ENCODE results near the gene LEKR1. TPM values are rescaled to one million over a fixed set of nuclear protein-coding genes. Genes with fewer than 3 reads are reported as not detected.

The LEKR1 gene
- total RNA-seq, 2 donors from 2014 or later: 0.91 to 0.93 TPM

DNA sequence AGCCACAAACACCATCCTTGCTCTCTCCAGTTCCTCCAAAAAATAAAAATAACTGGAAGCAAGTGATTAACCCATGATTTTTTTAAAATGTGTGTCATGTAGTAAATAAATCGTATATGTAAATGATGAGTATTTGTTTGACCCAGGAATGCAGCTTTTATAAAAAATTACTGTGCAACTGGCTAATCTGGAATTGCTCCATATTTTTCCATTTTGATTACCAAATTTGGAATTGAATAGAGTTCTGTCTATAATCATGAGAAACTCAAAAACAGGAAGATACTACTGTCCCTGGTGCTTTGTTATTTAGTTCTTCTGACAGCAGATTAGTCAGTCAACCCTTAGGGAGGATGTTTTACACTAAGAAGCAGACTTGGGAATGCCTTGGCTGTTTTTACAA lies 217.6 kb downstream of the LEKR1 start:
- no peaks in the 10 kb centered on the region for H3K9me3 Mint-ChIP-seq
- no peak overlapping the region for H3K4me3 Mint-ChIP-seq
- H3K36me3 Mint-ChIP-seq (ENCODE audit: low read depth): no peaks in the 10 kb centered on the region
- H3K27me3 Mint-ChIP-seq: peaks cover 3% of the 10 kb centered on the region
- H3K27ac Mint-ChIP-seq: no peak overlapping the region
- no peak for ATAC-seq (replicated peaks)
- no peaks in the 10 kb centered on the region for H3K4me1 Mint-ChIP-seq

DNA sequence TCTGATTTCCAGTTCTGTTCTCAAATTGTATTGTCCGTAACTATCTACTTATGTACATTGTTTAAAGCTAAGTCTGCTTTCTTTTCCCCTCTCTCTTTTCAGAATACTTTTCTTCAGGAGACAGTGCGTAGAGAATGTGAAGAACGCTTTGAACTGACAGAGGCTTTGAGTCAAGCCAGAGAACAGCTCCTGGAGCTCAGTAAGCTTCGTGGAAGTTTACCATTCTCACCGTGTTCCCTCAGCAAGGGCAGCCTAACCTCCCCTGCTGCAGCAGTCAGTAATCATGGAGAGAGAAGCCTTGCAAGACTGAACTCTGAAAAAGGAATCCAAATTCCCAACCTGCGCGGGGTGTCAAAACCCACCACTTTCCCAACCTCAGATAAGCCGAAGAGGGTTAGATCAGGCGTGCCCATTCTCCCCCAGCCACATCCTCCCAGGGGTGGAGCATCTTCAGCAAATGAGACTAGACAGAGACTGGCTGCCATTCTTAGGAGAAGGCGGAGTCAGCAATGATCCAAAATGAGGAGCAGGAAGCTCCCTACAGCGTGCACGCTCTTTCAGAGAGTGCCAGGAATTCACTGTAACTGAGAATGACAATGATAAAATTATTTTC lies 219.2 kb downstream of the LEKR1 start:
- Mint-ChIP-seq H3K4me1 (no peaks in the 10 kb centered on the region), H3K36me3 (ENCODE audit: low read depth) (no peaks in the 10 kb centered on the region), H3K27ac (no peak overlapping the region), H3K9me3 (no peaks in the 10 kb centered on the region), H3K27me3 (peaks cover 9% of the 10 kb centered on the region), H3K4me3 (no peak overlapping the region)
- no peak for ATAC-seq (replicated peaks)

DNA sequence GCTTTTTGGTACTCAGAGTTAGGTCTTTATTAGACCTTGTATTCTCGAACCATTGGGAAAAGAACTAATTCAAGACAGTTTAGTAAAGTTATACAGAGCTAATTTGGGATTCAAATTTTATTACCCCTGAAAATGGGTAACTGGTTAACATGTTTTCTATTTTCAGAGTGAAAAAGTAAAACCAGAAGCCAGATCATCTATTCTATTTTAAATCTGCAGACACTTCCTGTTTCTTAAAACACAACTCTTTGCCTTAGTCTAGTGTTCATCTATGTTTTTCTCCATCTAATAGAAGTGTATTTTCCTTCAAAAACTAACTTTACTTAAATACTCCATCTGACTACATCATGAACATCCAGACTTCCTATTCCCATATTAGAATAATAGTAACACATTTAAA lies 220.4 kb downstream of the LEKR1 start:
- Mint-ChIP-seq H3K4me3 (no peak overlapping the region), H3K9me3 (no peaks in the 10 kb centered on the region), H3K27me3 (peaks cover 6% of the 10 kb centered on the region), H3K27ac (no peak overlapping the region), H3K4me1 (no peaks in the 10 kb centered on the region), H3K36me3 (ENCODE audit: low read depth) (no peaks in the 10 kb centered on the region)
- ATAC-seq (replicated peaks): no peak

DNA sequence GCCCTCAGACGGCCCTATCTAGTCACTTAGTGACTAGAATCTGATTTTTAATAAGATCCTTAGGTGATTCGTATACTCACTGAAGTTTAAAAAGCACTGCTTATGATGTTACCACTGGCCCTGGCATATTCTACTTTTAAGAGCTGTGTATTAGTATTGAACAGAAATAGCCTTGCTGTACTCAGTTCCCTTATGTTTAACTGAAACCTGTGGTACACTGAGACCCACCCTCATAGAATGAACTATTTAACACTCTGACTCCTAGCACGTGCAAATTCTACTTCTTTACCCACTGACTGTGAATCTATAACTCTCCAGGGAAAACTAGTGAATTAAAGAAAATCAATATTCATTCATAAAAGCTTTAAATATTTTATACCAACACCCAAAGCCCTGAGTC lies 224.9 kb downstream of the LEKR1 start:
- no peak for ATAC-seq (replicated peaks)
- no peak overlapping the region for H3K27ac Mint-ChIP-seq
- no peaks in the 10 kb centered on the region for H3K4me1 Mint-ChIP-seq
- H3K36me3 Mint-ChIP-seq (ENCODE audit: low read depth): no peaks in the 10 kb centered on the region
- no peaks in the 10 kb centered on the region for H3K9me3 Mint-ChIP-seq
- H3K27me3 Mint-ChIP-seq: peaks cover 6% of the 10 kb centered on the region
- H3K4me3 Mint-ChIP-seq: no peak overlapping the region

DNA sequence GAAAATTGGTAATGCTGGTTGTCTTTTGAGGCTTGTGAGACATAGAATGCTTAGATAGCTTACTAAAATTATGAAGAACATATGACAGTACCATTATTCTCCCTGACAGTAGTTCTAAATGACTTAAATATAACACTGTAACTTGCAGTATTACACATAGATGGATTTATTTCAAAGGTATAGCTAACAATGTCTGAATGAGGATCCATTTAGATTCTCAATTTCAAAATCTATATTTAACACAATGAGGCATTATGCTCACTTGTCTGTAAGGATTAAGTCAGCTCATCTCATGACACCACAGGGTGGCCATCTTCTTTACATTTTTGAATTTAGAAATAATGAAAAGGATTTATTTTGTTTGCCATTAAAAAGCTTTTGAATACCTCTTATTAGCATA lies 225.4 kb downstream of the LEKR1 start:
- no peaks in the 10 kb centered on the region for H3K9me3 Mint-ChIP-seq
- ATAC-seq (replicated peaks): no peak
- no peak overlapping the region for H3K27ac Mint-ChIP-seq
- H3K27me3 Mint-ChIP-seq: peaks cover 6% of the 10 kb centered on the region
- H3K4me3 Mint-ChIP-seq: no peak overlapping the region
- H3K36me3 Mint-ChIP-seq (ENCODE audit: low read depth): no peaks in the 10 kb centered on the region
- no peaks in the 10 kb centered on the region for H3K4me1 Mint-ChIP-seq

DNA sequence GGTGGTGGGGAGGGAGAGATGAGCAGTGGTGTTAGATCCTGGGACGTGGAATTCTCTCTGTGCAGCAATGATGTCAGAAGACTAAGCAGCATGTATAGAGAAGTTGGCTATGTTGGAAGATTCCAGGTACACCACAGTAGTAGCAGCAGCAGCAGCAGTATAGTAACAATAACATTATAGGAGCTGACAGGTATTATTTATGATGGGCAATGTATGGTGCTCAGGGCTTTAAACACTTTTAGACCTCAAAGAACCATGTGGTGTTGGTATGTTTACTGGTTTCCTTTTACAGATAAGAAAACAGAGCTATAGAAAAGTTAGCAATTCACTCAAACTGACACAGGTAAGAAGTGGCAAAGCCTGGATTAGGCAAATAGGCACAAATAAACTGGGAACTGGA lies 229.9 kb downstream of the LEKR1 start:
- H3K4me1 Mint-ChIP-seq: no peaks in the 10 kb centered on the region
- no peak overlapping the region for H3K27ac Mint-ChIP-seq
- H3K4me3 Mint-ChIP-seq: no peak overlapping the region
- no peaks in the 10 kb centered on the region for H3K36me3 Mint-ChIP-seq (ENCODE audit: low read depth)
- no peaks in the 10 kb centered on the region for H3K9me3 Mint-ChIP-seq
- peaks cover 6% of the 10 kb centered on the region for H3K27me3 Mint-ChIP-seq
- no peak for ATAC-seq (replicated peaks)

DNA sequence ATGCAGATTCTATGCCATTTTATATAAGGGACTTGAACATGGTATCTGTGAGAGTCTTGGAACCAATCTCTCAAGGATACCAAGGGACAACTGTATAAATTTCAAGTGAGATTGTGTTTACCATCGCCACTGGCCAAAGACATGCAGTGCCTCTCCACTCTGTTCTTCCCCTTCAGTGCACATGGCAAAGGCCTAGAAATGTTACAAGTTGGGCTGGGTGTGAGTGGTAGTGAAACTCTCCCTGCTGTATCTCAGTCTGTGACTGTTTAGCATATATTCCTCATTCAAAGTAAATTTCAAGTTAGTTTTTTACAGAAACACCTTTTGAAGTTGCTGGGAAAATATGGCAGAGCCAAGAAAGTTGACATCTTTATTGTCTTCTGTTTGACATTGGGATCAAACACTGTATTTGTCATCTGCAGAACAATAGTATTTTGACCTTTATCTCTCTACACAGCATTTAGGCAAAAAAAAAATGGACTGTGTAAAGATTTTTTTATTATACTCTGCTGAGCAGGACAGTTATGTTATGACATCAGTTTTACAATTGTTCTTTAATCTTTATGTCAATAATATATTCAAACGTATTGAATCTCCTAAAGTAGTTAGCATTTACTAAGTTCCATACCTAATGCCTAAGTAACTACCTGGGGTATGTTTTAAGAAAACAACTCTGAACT lies 232.4 kb downstream of the LEKR1 start:
- Mint-ChIP-seq H3K36me3 (ENCODE audit: low read depth) (no peaks in the 10 kb centered on the region), H3K4me1 (no peaks in the 10 kb centered on the region), H3K9me3 (no peaks in the 10 kb centered on the region), H3K27ac (no peak overlapping the region), H3K27me3 (peaks cover 6% of the 10 kb centered on the region), H3K4me3 (no peak overlapping the region)
- no peak for ATAC-seq (replicated peaks)

DNA sequence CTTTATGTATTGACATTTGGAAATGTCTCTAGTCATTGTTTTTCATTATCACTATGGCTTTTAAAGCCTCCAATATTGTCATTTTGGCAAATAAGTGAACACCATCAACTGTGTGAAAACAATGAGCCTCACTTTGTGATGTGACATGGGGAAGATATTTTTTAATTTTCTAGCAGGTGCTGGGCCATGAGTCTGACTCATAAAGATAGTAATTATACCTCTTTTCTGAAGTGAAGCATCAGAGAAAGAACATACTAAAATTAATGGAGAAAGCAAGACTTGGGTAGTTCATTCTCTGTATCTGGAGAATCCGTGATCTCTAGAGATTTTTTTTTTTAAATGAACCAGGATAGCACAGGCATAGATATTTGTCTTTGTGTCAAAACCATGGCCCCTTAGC lies 233.0 kb downstream of the LEKR1 start:
- no peaks in the 10 kb centered on the region for H3K4me1 Mint-ChIP-seq

DNA sequence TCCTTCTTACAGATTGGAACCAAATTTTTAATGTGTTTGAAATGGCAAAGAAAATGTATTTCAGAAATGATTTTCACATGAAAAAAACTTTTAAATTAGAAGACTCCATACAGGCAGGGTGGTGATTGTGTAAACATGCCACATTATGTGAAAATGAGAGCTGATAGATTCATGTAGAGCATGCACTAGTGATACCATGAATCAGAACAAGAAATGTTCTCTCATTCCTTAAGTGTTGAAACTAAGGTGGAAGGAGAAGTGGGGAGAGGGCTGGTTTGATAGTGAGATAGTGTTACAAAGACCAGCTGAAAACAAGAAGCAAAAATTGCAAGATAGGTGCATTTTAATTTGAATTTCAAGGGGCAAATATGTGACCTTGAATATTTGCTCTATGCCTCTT lies 233.5 kb downstream of the LEKR1 start:
- peak; percentile 89 for ATAC-seq (replicated peaks)
- Mint-ChIP-seq H3K9me3 (no peaks in the 10 kb centered on the region), H3K36me3 (ENCODE audit: low read depth) (no peaks in the 10 kb centered on the region), H3K27ac (peak overlapping the region; percentile 56), H3K4me3 (peak overlapping the region; percentile 22), H3K27me3 (peaks cover 6% of the 10 kb centered on the region), H3K4me1 (no peaks in the 10 kb centered on the region)

More for the DNA sequence above, 233.0 kb downstream of the LEKR1 start:
- H3K27me3 Mint-ChIP-seq: peaks cover 6% of the 10 kb centered on the region
- H3K9me3 Mint-ChIP-seq: no peaks in the 10 kb centered on the region
- no peaks in the 10 kb centered on the region for H3K36me3 Mint-ChIP-seq (ENCODE audit: low read depth)
- peak; percentile 23 for ATAC-seq (replicated peaks)
- peak overlapping the region; percentile 56 for H3K27ac Mint-ChIP-seq
- peak overlapping the region; percentile 22 for H3K4me3 Mint-ChIP-seq

DNA sequence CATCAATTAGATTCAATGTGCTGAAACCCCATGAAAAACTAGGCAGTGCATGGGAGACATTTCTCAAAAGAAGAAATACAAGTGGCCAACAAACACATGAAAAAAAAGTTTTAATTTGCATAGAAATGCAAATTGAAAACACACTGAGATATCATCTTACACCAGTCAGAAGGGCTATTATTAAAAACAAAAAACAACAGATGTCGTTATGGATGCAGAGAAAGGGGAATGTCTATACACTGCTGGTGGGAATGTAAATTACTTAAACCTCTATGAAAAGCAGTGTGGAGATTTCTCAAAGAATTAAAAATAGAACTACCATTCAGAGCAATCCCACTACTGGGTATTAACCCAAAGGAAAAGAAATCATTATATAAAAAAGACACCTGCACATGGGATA lies 235.1 kb downstream of the LEKR1 start:
- no peak overlapping the region for H3K27ac Mint-ChIP-seq

DNA sequence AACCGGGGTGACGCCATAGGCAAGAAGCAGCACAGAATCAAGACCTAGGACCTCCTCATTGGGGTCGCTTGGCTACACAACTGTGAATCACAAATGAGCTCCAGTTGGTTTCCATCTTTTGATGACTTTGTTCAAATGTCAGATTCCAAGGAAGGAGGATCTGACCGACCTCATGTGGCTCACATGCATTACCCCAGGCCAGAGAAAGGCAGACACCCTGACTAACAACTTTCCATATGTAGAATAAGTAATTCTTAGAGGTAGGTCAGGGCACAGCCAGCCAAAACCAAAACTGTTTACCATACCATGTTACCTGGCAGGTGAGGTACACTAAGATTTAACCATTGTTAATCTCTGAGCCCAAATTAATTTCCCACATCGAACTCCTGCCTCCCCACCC lies 237.3 kb downstream of the LEKR1 start:
- peak; percentile 25 for ATAC-seq (replicated peaks)
- peaks cover 22% of the 10 kb centered on the region for H3K4me1 Mint-ChIP-seq
- H3K9me3 Mint-ChIP-seq: no peaks in the 10 kb centered on the region
- peak overlapping the region; percentile 26 for H3K27ac Mint-ChIP-seq
- no peaks in the 10 kb centered on the region for H3K36me3 Mint-ChIP-seq (ENCODE audit: low read depth)
- no peak overlapping the region for H3K4me3 Mint-ChIP-seq
- H3K27me3 Mint-ChIP-seq: no peaks in the 10 kb centered on the region

More for the DNA sequence above, 235.1 kb downstream of the LEKR1 start:
- ATAC-seq (replicated peaks): no peak
- Mint-ChIP-seq H3K27me3 (peaks cover 6% of the 10 kb centered on the region), H3K9me3 (no peaks in the 10 kb centered on the region), H3K36me3 (ENCODE audit: low read depth) (no peaks in the 10 kb centered on the region), H3K4me3 (no peak overlapping the region), H3K4me1 (peaks cover under 1% of the 10 kb centered on the region)

DNA sequence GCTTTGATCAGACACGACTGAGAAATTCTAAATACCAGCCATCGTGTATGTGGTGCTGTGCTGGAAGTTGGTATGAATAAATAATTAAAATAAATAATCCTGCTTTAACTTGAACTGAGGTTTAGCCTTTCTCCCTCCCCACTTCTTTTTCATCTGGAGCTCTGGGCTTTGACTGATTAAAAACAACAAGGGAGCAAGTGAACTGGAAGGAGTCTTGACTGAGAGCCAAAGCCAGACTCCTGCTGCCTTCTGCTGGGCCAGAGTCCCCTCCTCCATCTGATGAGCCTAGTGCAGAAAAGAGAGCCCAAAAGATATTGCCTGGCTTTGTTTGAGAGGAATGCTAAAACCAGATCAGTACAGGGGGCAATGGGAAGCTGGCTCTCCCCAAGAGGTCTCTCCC lies 237.8 kb downstream of the LEKR1 start:
- Mint-ChIP-seq H3K27ac (no peak overlapping the region), H3K4me1 (peaks cover 23% of the 10 kb centered on the region), H3K36me3 (ENCODE audit: low read depth) (no peaks in the 10 kb centered on the region), H3K4me3 (no peak overlapping the region), H3K9me3 (no peaks in the 10 kb centered on the region), H3K27me3 (no peaks in the 10 kb centered on the region)
- no peak for ATAC-seq (replicated peaks)

DNA sequence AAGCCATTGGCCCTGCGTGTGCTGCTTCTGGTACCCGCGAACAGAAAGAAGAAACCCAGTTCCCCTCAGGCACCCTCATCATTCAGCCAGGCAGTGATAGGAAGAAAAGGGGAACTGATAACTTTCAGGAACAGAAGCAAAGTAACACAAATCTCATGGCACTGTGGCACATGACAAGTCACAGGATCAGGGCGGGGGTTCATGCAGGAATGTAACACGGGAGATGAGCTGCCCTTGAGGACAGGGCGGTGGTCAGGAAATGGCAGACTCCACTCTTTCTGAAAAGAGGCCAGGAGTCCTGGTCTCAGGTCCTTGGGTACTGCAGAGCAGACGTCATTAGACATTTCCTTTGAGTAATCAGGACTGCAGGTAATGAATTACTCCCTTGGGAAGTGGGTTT lies 238.2 kb downstream of the LEKR1 start:
- no peak overlapping the region for H3K4me3 Mint-ChIP-seq
- no peaks in the 10 kb centered on the region for H3K9me3 Mint-ChIP-seq
- H3K27me3 Mint-ChIP-seq: no peaks in the 10 kb centered on the region
- H3K4me1 Mint-ChIP-seq: peaks cover 23% of the 10 kb centered on the region
- no peaks in the 10 kb centered on the region for H3K36me3 Mint-ChIP-seq (ENCODE audit: low read depth)
- ATAC-seq (replicated peaks): no peak
- no peak overlapping the region for H3K27ac Mint-ChIP-seq

DNA sequence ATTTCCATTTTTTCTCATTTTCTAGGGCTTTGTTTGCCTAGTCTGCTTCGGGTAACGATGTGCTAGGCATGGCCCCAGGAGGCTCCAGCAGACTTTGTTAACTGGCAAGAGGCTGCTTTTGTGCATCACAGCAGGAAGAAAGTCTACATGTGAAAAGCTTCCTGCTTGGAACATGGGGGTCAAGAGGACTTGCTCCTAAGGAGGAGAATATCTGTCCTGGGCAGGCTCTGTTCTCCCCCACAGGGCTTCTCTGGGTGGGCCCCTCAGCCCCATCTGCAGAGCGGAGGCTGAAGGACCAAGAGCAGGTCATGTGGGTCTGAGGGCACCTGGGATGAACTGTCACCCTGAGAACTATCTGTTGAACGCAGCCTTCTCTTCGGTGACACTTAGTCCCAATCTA lies 239.0 kb downstream of the LEKR1 start:
- no peaks in the 10 kb centered on the region for H3K36me3 Mint-ChIP-seq (ENCODE audit: low read depth)
- peaks cover 23% of the 10 kb centered on the region for H3K4me1 Mint-ChIP-seq
- no peaks in the 10 kb centered on the region for H3K9me3 Mint-ChIP-seq
- no peak overlapping the region for H3K27ac Mint-ChIP-seq
- H3K4me3 Mint-ChIP-seq: no peak overlapping the region
- no peak for ATAC-seq (replicated peaks)
- H3K27me3 Mint-ChIP-seq: no peaks in the 10 kb centered on the region

DNA sequence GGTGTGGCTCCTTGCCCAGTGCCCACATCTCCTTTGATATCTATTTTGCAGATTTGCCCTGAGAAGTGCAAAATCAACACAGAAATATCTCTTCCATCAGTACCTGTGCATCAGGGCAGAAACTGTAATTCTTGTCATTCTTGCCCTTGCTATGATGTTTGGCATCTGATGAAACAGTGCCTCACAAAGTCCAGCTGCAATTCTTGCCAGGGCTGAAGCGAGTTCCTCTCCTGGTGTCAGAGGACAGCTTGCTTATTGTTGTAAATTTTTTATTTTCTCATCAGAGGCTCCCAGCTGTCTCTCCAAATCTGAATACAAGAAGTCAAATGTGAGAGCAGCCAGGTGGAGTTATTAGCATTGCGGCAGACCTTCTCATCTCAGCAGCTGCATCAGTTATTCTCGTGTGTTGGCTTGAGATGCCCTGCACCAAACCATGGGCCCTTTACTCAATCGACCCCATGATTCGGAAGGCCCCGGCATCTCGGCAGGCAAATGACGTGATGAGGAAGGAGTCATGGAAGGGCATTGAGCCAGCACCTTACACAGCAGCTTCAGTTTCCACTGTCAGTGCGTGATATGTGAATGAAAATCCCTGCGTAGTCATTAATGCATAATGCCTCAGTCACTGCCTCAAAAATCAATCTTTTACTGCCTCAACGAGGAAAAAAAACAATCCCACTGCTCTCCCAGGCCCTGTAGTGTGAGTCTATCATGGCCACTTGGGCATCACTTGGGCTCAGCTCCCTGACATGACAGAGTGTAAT lies 240.4 kb downstream of the LEKR1 start:
- no peaks in the 10 kb centered on the region for H3K9me3 Mint-ChIP-seq
- peaks cover 23% of the 10 kb centered on the region for H3K4me1 Mint-ChIP-seq
- H3K36me3 Mint-ChIP-seq (ENCODE audit: low read depth): no peaks in the 10 kb centered on the region
- no peak overlapping the region for H3K4me3 Mint-ChIP-seq
- H3K27me3 Mint-ChIP-seq: no peaks in the 10 kb centered on the region
- H3K27ac Mint-ChIP-seq: no peak overlapping the region
- peak; percentile 2 for ATAC-seq (replicated peaks)
